ENCODE results near the gene TBC1D1.

- no peak for TF ChIP-seq ZFX (IDR thresholded peaks at IDR 0.05)
- TF ChIP-seq, protein P1, sequence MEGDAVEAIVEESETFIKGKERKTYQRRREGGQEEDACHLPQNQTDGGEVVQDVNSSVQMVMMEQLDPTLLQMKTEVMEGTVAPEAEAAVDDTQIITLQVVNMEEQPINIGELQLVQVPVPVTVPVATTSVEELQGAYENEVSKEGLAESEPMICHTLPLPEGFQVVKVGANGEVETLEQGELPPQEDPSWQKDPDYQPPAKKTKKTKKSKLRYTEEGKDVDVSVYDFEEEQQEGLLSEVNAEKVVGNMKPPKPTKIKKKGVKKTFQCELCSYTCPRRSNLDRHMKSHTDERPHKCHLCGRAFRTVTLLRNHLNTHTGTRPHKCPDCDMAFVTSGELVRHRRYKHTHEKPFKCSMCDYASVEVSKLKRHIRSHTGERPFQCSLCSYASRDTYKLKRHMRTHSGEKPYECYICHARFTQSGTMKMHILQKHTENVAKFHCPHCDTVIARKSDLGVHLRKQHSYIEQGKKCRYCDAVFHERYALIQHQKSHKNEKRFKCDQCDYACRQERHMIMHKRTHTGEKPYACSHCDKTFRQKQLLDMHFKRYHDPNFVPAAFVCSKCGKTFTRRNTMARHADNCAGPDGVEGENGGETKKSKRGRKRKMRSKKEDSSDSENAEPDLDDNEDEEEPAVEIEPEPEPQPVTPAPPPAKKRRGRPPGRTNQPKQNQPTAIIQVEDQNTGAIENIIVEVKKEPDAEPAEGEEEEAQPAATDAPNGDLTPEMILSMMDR (conservative IDR thresholded peaks at IDR 0.05), result no peak
Observed at GRCh38 chr4:38099020-38099600, 208.2 kb downstream of the TBC1D1 start.
